ENCODE results near the gene VLDLR. TPM values are rescaled to one million over a fixed set of nuclear protein-coding genes. Genes with fewer than 3 reads are reported as not detected.

The VLDLR gene
- total RNA-seq, 1 experiment from 2014 or later, result 1.2 TPM

GRCh38 chr9:2688636-2689035 lies 67.0 kb downstream of the VLDLR start:
- H3K9ac ChIP-seq (ENCODE audit: low read length), result no peak overlapping the region
- no peak overlapping the region for H3K4me3 ChIP-seq (ENCODE audit: low read length)
- H3K27ac ChIP-seq (ENCODE audit: low read length), result no peak overlapping the region
- H3K4me2 ChIP-seq (ENCODE audit: low read length), result no peak overlapping the region
- TF ChIP-seq EZH2 (IDR thresholded peaks at IDR 0.05; ENCODE audit: low read length, unreplicated experiment), result no peak
- TF ChIP-seq CTCF (conservative IDR thresholded peaks at IDR 0.05; ENCODE audit: low read depth, low read length), result no peak
- TF ChIP-seq EZH2phosphoT487 (IDR thresholded peaks at IDR 0.05; ENCODE audit: borderline replicate concordance, low read length), result no peak
- no peaks in the 10 kb centered on the region for H3K79me2 ChIP-seq (ENCODE audit: low read length)
- CTCF ChIA-PET, result no interaction called here
- intact Hi-C loops (cut with micrococcal nuclease), result no loop called here
- H3K4me1 ChIP-seq (ENCODE audit: insufficient read depth, low read length), result no peaks in the 10 kb centered on the region
- no peak for ATAC-seq
- no peaks in the 10 kb centered on the region for H3F3A ChIP-seq (ENCODE audit: low read length, unreplicated experiment)
- DNase-seq, result no peak
- POLR2A ChIA-PET (ENCODE audit: unreplicated experiment), result no interaction called here
- H4K20me1 ChIP-seq (ENCODE audit: low read length), result no peaks in the 10 kb centered on the region
- H3K9me2 ChIP-seq (replicated peaks; ENCODE audit: low read length), result no peaks in the 10 kb centered on the region
- BruUV-seq (replicated peaks), result no TSS peak
- no peaks in the 10 kb centered on the region for H3K9me3 ChIP-seq (ENCODE audit: low read length)
- H3K27me3 ChIP-seq (ENCODE audit: low read length), result no peaks in the 10 kb centered on the region
- no peaks in the 10 kb centered on the region for H3K36me3 ChIP-seq (ENCODE audit: low read depth, low read length)
- H2AFZ ChIP-seq (ENCODE audit: low read length), result no peak overlapping the region

GRCh38 chr9:2691212-2691611 lies 69.6 kb downstream of the VLDLR start:
- BruUV-seq (replicated peaks), result no TSS peak
- no peak overlapping the region for H3K27ac ChIP-seq (ENCODE audit: low read length)
- ChIA-PET CTCF (no interaction called here), POLR2A (ENCODE audit: unreplicated experiment) (no interaction called here)
- no peak for DNase-seq
- H3K9me2 ChIP-seq (replicated peaks; ENCODE audit: low read length), result no peaks in the 10 kb centered on the region
- H3F3A ChIP-seq (ENCODE audit: low read length, unreplicated experiment), result no peaks in the 10 kb centered on the region
- no peak overlapping the region for H3K4me3 ChIP-seq (ENCODE audit: low read length)
- no peaks in the 10 kb centered on the region for H3K79me2 ChIP-seq (ENCODE audit: low read length)
- ATAC-seq, result no peak
- H3K27me3 ChIP-seq (ENCODE audit: low read length), result no peaks in the 10 kb centered on the region
- H3K9me3 ChIP-seq (ENCODE audit: low read length), result no peaks in the 10 kb centered on the region
- no peak overlapping the region for H3K4me2 ChIP-seq (ENCODE audit: low read length)
- TF ChIP-seq EZH2 (IDR thresholded peaks at IDR 0.05; ENCODE audit: low read length, unreplicated experiment), result no peak
- TF ChIP-seq CTCF (conservative IDR thresholded peaks at IDR 0.05; ENCODE audit: low read depth, low read length), result no peak
- no peak for TF ChIP-seq EZH2phosphoT487 (IDR thresholded peaks at IDR 0.05; ENCODE audit: borderline replicate concordance, low read length)
- H3K36me3 ChIP-seq (ENCODE audit: low read depth, low read length), result no peaks in the 10 kb centered on the region
- H4K20me1 ChIP-seq (ENCODE audit: low read length), result no peaks in the 10 kb centered on the region
- no peaks in the 10 kb centered on the region for H3K4me1 ChIP-seq (ENCODE audit: insufficient read depth, low read length)
- H2AFZ ChIP-seq (ENCODE audit: low read length), result no peak overlapping the region
- H3K9ac ChIP-seq (ENCODE audit: low read length), result no peak overlapping the region
- intact Hi-C loops (cut with micrococcal nuclease), result no loop called here

GRCh38 chr9:2691626-2692025 lies 70.0 kb downstream of the VLDLR start:
- Histone ChIP-seq H3K9me2 (replicated peaks; ENCODE audit: low read length) (no peaks in the 10 kb centered on the region), H2AFZ (ENCODE audit: low read length) (no peak overlapping the region), H3K36me3 (ENCODE audit: low read depth, low read length) (no peaks in the 10 kb centered on the region), H3K27me3 (ENCODE audit: low read length) (no peaks in the 10 kb centered on the region), H3K27ac (ENCODE audit: low read length) (no peak overlapping the region), H3K4me3 (ENCODE audit: low read length) (no peak overlapping the region), H3K79me2 (ENCODE audit: low read length) (no peaks in the 10 kb centered on the region), H4K20me1 (ENCODE audit: low read length) (no peaks in the 10 kb centered on the region), H3F3A (ENCODE audit: low read length, unreplicated experiment) (no peaks in the 10 kb centered on the region), H3K4me2 (ENCODE audit: low read length) (no peak overlapping the region), H3K9ac (ENCODE audit: low read length) (no peak overlapping the region), H3K9me3 (ENCODE audit: low read length) (no peaks in the 10 kb centered on the region), H3K4me1 (ENCODE audit: insufficient read depth, low read length) (no peaks in the 10 kb centered on the region)
- CTCF ChIA-PET, result no interaction called here
- DNase-seq (no peak), ATAC-seq (no peak)
- intact Hi-C loops (cut with micrococcal nuclease), result no loop called here
- BruUV-seq (replicated peaks), result no TSS peak
- TF ChIP-seq CTCF (conservative IDR thresholded peaks at IDR 0.05; ENCODE audit: low read depth, low read length) (no peak), EZH2phosphoT487 (IDR thresholded peaks at IDR 0.05; ENCODE audit: borderline replicate concordance, low read length) (no peak), EZH2 (IDR thresholded peaks at IDR 0.05; ENCODE audit: low read length, unreplicated experiment) (no peak)
- POLR2A ChIA-PET (ENCODE audit: unreplicated experiment), result no interaction called here

Data from PC-3 (cell line).